ENCODE results near the gene SETSIP. TPM values are rescaled to one million over a fixed set of nuclear protein-coding genes. Genes with fewer than 3 reads are reported as not detected.
"Not testable (repeated sequence)": the region's sequence is repeated elsewhere in the genome, so short reads cannot be mapped to it uniquely, and the experiment has no call there.

The SETSIP gene
- total RNA-seq, 2 experiments from 2014 or later, result 0.47 TPM; not detected in 1

DNA sequence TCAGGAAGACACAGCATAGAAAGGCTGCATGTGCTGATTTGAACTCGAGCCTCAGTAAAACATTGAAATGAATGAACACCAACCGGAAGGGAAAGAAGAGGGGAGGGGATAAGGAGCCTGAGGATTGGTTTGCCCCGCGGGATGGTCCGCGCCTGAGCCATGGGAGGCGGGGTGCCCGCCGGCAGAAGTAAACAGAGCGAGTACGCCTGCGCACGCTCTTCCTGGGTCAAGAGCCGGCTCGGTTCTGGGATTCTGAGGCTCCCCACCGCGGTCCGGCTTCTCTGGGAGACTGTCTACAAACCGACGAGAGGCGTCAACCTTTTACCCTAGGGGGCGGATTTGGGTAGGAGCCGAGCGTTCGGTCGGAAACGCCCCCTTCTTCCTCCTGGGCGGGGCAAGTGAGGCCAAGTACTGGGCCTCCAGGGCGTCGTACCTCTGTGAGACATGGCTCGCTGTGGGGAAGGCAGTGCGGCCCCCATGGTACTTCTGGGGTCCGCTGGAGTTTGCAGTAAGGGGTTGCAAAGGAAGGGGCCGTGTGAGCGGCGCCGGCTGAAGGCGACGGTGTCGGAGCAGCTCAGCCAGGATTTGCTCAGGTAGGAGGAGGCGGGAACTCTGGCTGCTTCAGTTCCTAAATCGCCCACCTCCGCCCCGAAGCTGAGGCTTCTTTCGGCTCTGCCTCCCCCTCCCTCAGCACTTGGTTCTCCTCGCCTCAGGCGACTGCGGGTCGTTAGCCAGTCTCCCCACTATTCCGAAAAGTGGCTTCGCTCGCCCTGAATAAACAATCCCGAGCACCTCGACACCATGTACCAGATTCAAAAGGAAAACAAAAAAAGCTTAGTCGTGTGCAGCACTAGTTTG is 5.1 kb upstream of the SETSIP start, which contains the start of gene BTBD8:
TSS of gene BTBD8 (plus strand) at position 218 of the 858 bp plus-strand sequence. CDS start at position 445, 227 bp downstream.
- DNase-seq, result peak; percentile 90
- peak within 1 kb of the TSS; percentile 92 for H3K4me3 Mint-ChIP-seq
- H3K9me3 Mint-ChIP-seq, result peaks cover 1% of the 10 kb centered on the region
- ATAC-seq, result peak; percentile 98
- ChIA-PET CTCF (interaction anchor here (0.6 to 1.6 kb wide), 6 partner anchors 14 to 406 kb away, joined by 3 to 5 read pairs (median 3); partner anchors contain the start of gene GLMN), POLR2A (interaction anchor here (0.9 kb wide), 1 partner anchor 16 kb away, joined by 3 read pairs; no protein-coding TSS in a partner anchor)
- H3K27ac Mint-ChIP-seq, result peak within 1 kb of the TSS; percentile 85
- no peaks in the 10 kb centered on the region for H3K27me3 Mint-ChIP-seq
- intact Hi-C loops (cut with micrococcal nuclease), result no loop called here
- TF ChIP-seq CTCF (IDR thresholded peaks at IDR 0.05), result no peak
- H3K36me3 Mint-ChIP-seq (ENCODE audit: low read depth), result peaks cover 6% of the 10 kb centered on the region
- peaks cover 5% of the 10 kb centered on the region for H3K4me1 Mint-ChIP-seq (ENCODE audit: low read depth)

- H3K27ac Mint-ChIP-seq, result no peak overlapping the region
- ChIA-PET POLR2A (no interaction called here), CTCF (no interaction called here)
- H3K27me3 Mint-ChIP-seq, result no peaks in the 10 kb centered on the region
- ATAC-seq (no peak), DNase-seq (no peak)
- no peaks in the 10 kb centered on the region for H3K36me3 Mint-ChIP-seq (ENCODE audit: low read depth)
- no peak for TF ChIP-seq CTCF (IDR thresholded peaks at IDR 0.05)
- peak overlapping the region; percentile 92 for H3K4me3 Mint-ChIP-seq
- H3K4me1 Mint-ChIP-seq (ENCODE audit: low read depth), result peaks cover 5% of the 10 kb centered on the region
- no peaks in the 10 kb centered on the region for H3K9me3 Mint-ChIP-seq
- intact Hi-C loops (cut with micrococcal nuclease), result no loop called here
These were observed 4.2 kb upstream of the SETSIP start for GRCh38 chr1:92079441-92079840.

DNA sequence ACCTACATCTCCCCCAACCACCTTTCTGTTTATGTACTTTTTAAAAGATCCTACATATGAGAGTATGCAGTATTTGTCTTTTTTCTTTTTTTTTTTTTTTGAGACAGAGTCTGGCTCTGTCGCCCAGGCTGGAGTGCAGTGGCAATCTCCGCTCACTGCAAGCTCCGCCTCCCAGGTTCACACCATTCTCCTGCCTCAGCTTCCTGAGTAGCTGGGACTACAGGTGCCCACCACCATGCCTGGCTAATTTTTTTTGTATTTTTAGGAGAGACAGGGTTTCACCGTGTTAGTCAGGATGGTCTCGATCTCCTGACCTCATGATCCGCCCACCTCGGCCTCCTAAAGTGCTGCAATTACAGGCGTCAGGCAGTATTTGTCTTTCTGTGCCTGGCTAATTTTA is 2.9 kb upstream of the SETSIP start:
- CTCF ChIA-PET; H3K27me3 Mint-ChIP-seq; H3K36me3 Mint-ChIP-seq (ENCODE audit: low read depth); DNase-seq; POLR2A ChIA-PET; H3K4me3 Mint-ChIP-seq; H3K27ac Mint-ChIP-seq; ATAC-seq; intact Hi-C loops (cut with micrococcal nuclease); H3K4me1 Mint-ChIP-seq (ENCODE audit: low read depth); H3K9me3 Mint-ChIP-seq: not testable (repeated sequence)

- intact Hi-C loops (cut with micrococcal nuclease), result no loop called here
- ATAC-seq, result no peak
- POLR2A ChIA-PET, result no interaction called here
- Mint-ChIP-seq H3K27ac (no peak overlapping the region), H3K9me3 (no peaks in the 10 kb centered on the region), H3K4me3 (no peak overlapping the region), H3K36me3 (ENCODE audit: low read depth) (no peaks in the 10 kb centered on the region), H3K27me3 (no peaks in the 10 kb centered on the region), H3K4me1 (ENCODE audit: low read depth) (peaks cover 3% of the 10 kb centered on the region)
- DNase-seq, result no peak
- TF ChIP-seq CTCF (IDR thresholded peaks at IDR 0.05), result no peak
- CTCF ChIA-PET, result no interaction called here
These were observed 1.2 kb upstream of the SETSIP start for GRCh38 chr1:92076363-92076762.

DNA sequence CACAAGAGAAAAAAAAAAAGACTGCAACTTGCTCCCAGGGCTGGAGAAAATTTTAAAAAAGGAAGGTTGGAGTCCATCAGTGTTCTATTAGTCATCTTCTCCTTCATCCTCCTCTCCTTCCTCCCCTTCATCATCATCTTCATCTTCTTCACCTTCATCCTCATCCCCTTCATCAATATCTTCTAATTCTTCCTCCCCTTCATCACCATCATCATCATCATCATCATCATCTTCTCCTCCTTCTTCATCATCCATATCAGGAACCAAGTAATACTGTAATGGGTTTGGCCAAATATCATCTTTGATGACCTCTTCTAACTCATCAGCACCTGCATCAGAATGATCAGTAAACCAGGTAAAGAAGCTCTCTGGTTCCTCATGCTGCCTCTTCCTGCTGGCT is 765 bp downstream of the SETSIP start:
- H3K27me3 Mint-ChIP-seq; CTCF ChIA-PET; intact Hi-C loops (cut with micrococcal nuclease); H3K4me3 Mint-ChIP-seq; DNase-seq; H3K27ac Mint-ChIP-seq; ATAC-seq; POLR2A ChIA-PET; H3K36me3 Mint-ChIP-seq (ENCODE audit: low read depth); H3K9me3 Mint-ChIP-seq; H3K4me1 Mint-ChIP-seq (ENCODE audit: low read depth): not testable (repeated sequence)

DNA sequence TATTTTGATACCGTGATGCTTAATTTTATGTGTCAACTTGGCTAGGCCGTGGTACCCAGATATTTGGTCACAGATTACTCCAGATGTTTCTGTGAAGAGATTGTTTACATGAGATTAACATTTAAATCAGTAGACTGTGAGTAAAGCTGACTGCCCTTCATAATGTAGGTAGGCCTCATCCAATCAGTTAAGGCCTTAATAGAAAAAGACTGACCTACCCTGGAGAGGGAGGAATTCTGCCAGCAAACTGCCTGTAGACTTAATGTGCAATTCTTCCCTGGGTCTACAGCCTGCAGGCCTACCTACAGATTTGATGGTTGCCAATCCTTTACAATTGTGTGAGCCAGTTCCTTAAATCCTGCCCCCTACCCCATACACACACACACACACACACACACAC is 4.3 kb downstream of the SETSIP start:
- ATAC-seq (no peak), DNase-seq (no peak)
- H3K9me3 Mint-ChIP-seq, result no peaks in the 10 kb centered on the region
- POLR2A ChIA-PET, result no interaction called here
- no peaks in the 10 kb centered on the region for H3K4me1 Mint-ChIP-seq (ENCODE audit: low read depth)
- H3K27ac Mint-ChIP-seq, result no peak overlapping the region
- H3K27me3 Mint-ChIP-seq, result no peaks in the 10 kb centered on the region
- intact Hi-C loops (cut with micrococcal nuclease), result no loop called here
- CTCF ChIA-PET, result no interaction called here
- no peak for TF ChIP-seq CTCF (IDR thresholded peaks at IDR 0.05)
- H3K36me3 Mint-ChIP-seq (ENCODE audit: low read depth), result no peaks in the 10 kb centered on the region
- H3K4me3 Mint-ChIP-seq, result no peak overlapping the region

All from activated CD8-positive, alpha-beta T cell treated with anti-CD3 and anti-CD28 coated beads for 36 hours (primary cell).